Endothelial cell (in vitro differentiated cells): ENCODE data around the gene NLGN1. TPM values are rescaled to one million over a fixed set of nuclear protein-coding genes. Genes with fewer than 3 reads are reported as not detected.

Experiments
- DNase-seq: peaks from one replicate; pipeline ENCODE4 v3.0.0; 2021; ENCODE audit warnings: low spot score
- H3K27ac Mint-ChIP-seq: one replicate; pipeline ENCODE4 v1.8.0; 2021; ENCODE audit warnings: mixed read lengths, inconsistent platforms; ENCODE audit not compliant: unreplicated experiment
- H3K27me3 Mint-ChIP-seq: one replicate; pipeline ENCODE4 v1.8.0; 2021; ENCODE audit warnings: mild to moderate bottlenecking, moderate library complexity, mixed read lengths, inconsistent platforms; ENCODE audit not compliant: unreplicated experiment
- H3K36me3 Mint-ChIP-seq: one replicate; pipeline ENCODE4 v1.8.0; 2021; ENCODE audit warnings: mild to moderate bottlenecking, low read depth, mixed read lengths, inconsistent platforms; ENCODE audit not compliant: unreplicated experiment
- H3K4me1 Mint-ChIP-seq: one replicate; pipeline ENCODE4 v1.8.0; 2021; ENCODE audit warnings: mild to moderate bottlenecking, mixed read lengths, inconsistent platforms; ENCODE audit not compliant: unreplicated experiment
- H3K4me3 Mint-ChIP-seq: one replicate; pipeline ENCODE4 v1.8.0; 2021; ENCODE audit warnings: mild to moderate bottlenecking, mixed read lengths, inconsistent platforms; ENCODE audit not compliant: unreplicated experiment
- H3K9me3 Mint-ChIP-seq: one replicate; pipeline ENCODE4 v1.8.0; 2021; ENCODE audit warnings: mixed read lengths, inconsistent platforms; ENCODE audit not compliant: unreplicated experiment
- CTCF ChIP-seq: fragments of 200-600 bp; sonication (generic); IDR thresholded peaks from one replicate; pipeline ENCODE4 v1.5.0; 2021; ENCODE audit warnings: antibody characterized with exemption; ENCODE audit not compliant: unreplicated experiment
- total RNA-seq: library from RNA; stranded (reverse); fragmentation: NEBNext Ultra II Directional; extraction: Animal tissue kit (Norgen Biotek cat#: 25700); gene quantifications from one replicate; pipeline ENCODE4 v1.2.1, GENCODE V29; 2021; ENCODE audit not compliant: unreplicated experiment

NLGN1 gene
- total RNA-seq, 1 donor from 2014 or later = 27.6 TPM

DNA sequence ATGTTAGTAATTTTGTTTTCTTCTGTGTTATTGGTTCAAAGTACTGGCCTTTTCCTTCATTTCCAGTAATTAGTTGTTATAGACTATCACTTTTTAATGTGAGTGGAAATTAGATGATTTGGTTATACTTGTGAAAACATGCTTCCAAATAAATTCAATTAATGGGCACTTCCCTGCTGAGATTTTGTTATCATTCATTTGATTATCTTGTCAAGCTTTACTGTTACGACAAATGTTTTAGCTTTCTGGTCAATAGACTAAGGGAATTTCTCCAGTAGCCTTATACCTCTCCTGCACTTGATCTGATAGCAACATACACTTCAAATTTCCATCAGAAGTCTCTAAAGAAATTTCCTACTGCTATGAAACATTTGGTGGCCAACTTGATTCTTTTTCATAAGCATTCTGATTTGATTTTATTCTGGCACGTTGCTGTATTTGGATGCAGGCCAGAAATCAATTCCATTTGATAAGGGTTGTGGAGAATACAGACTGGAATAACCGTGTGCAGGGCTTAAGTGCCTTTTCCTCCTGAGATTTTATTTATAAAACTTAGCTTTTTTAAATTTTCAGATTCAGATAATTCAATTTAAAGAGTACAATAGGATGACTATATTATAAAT, 887.8 kb downstream of the NLGN1 start:
- no peak for TF ChIP-seq CTCF
- peaks cover 5% of the 10 kb centered on the region for H3K4me1 Mint-ChIP-seq
- H3K27ac Mint-ChIP-seq = no peak overlapping the region
- no peaks in the 10 kb centered on the region for H3K36me3 Mint-ChIP-seq
- no peaks in the 10 kb centered on the region for H3K27me3 Mint-ChIP-seq
- no peak overlapping the region for H3K4me3 Mint-ChIP-seq
- H3K9me3 Mint-ChIP-seq = no peaks in the 10 kb centered on the region
- DNase-seq = no peak

- Mint-ChIP-seq H3K27me3 (no peaks in the 10 kb centered on the region), H3K4me3 (no peak overlapping the region), H3K9me3 (no peaks in the 10 kb centered on the region), H3K27ac (no peak overlapping the region), H3K36me3 (no peaks in the 10 kb centered on the region), H3K4me1 (peaks cover 5% of the 10 kb centered on the region)
- no peak for TF ChIP-seq CTCF
- DNase-seq = no peak
Measured at GRCh38 chr3:174287705-174288104, 890.2 kb downstream of the NLGN1 start.

- no peak for TF ChIP-seq CTCF
- no peak overlapping the region for H3K27ac Mint-ChIP-seq
- H3K4me3 Mint-ChIP-seq = no peak overlapping the region
- no peaks in the 10 kb centered on the region for H3K36me3 Mint-ChIP-seq
- DNase-seq = no peak
- no peaks in the 10 kb centered on the region for H3K9me3 Mint-ChIP-seq
- H3K27me3 Mint-ChIP-seq = no peaks in the 10 kb centered on the region
- peaks cover 16% of the 10 kb centered on the region for H3K4me1 Mint-ChIP-seq
Measured at GRCh38 chr3:174294616-174295015, 897.1 kb downstream of the NLGN1 start.

DNA sequence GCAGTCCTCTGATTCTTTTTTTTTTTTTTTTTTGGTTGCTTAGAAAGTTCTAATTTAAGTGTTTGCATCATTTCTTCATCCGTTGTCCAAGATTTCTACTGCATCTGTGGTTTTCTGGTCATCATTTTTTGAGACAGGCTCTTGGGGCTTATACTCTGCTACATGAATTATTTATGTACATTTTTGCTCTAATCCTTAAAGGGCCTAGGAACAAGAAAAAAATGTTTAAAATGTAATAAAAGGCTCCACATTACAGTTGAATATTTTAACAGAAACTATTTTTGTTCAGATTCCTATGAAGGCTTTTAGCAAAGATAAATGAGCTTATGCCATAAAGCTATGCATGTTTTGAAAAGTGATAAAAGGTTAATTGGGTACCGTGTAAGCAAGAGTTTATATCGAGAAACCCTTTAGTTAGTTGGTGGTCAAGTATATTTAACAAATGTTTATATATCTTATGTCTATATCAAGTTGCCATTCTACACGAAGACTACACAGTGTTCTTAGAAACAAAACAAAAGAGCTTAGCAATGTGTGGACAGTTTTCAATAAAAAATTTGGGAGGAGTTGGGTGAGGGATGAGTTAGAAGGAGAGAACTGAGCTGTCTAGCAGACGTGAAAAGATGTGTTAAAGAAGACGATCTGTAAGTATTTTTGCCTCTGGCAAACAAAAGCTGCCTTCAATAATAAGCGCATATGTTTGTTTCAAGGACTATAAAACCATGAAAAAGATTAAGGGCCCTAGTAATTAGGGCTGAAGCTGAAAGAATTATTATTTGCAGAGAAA, 898.0 kb downstream of the NLGN1 start:
- DNase-seq = no peak
- Mint-ChIP-seq H3K9me3 (no peaks in the 10 kb centered on the region), H3K27ac (no peak overlapping the region), H3K4me1 (peaks cover 13% of the 10 kb centered on the region), H3K4me3 (no peak overlapping the region), H3K36me3 (no peaks in the 10 kb centered on the region), H3K27me3 (no peaks in the 10 kb centered on the region)
- TF ChIP-seq CTCF = no peak

DNA sequence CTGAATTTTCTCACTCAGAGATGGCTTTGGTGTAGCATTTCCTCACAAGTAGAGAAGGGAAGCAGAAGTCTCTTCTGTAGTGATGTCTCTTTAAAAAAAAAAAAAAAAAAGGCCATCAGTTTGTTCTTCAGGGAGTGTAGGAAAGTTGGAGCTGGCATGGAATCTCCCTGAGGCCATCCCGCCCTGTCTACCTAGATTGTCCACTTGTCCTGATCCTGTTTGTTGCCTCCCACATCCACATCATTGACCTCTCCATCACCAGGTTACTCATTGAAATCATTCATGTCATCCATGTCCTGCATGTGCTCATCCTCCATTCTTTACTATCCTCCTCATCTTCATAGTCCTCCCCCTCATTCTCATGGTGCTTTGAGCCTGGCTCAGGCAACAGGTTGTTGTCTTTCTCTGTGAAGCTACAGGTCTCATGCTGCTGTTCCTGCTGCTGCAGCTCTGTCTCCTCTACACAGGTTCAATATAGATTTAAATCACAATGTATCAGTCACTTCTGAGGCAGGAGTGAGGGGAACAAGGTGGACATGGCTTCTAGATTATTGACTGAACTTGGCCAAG, 905.3 kb downstream of the NLGN1 start:
- no peak for DNase-seq
- H3K36me3 Mint-ChIP-seq = no peaks in the 10 kb centered on the region
- TF ChIP-seq CTCF = no peak
- H3K27me3 Mint-ChIP-seq = peaks cover 3% of the 10 kb centered on the region
- no peaks in the 10 kb centered on the region for H3K9me3 Mint-ChIP-seq
- no peak overlapping the region for H3K4me3 Mint-ChIP-seq
- H3K27ac Mint-ChIP-seq = no peak overlapping the region
- no peaks in the 10 kb centered on the region for H3K4me1 Mint-ChIP-seq
